Adipocyte (in vitro differentiated cells): ENCODE results near the gene PSORS1C1.
A peak's percentile ranks its signal among the peaks of the same experiment; 100 is the strongest.
"Not testable (repeated sequence)": the region's sequence is repeated elsewhere in the genome, so short reads cannot be mapped to it uniquely, and the experiment has no call there.

Source experiments
- DNase-seq: peaks from one replicate; pipeline ENCODE4 v3.0.0-alpha.2; 2015; ENCODE audit warnings: low read depth
- H3K27me3 ChIP-seq: replicated peaks from 2 replicates; pipeline ENCODE4 v1.7.0; 2013; ENCODE audit warnings: mild to moderate bottlenecking, low read length, moderate library complexity; ENCODE audit not compliant: control insufficient read depth, insufficient read depth
- H3K36me3 ChIP-seq: 2 replicates; pipeline ENCODE4 v1.7.0; 2013; ENCODE audit warnings: low read length, mild to moderate bottlenecking, moderate library complexity; ENCODE audit not compliant: control insufficient read depth, insufficient read depth, severe bottlenecking
- H3K4me1 ChIP-seq: 2 replicates; pipeline ENCODE4 v1.7.0; 2013; ENCODE audit warnings: mild to moderate bottlenecking, low read length, moderate library complexity; ENCODE audit not compliant: control insufficient read depth, insufficient read depth
- H3K4me3 ChIP-seq: 2 replicates; pipeline ENCODE4 v1.7.0; 2013; ENCODE audit warnings: mild to moderate bottlenecking, low read length, moderate library complexity
- H3K9ac ChIP-seq: 2 replicates; pipeline ENCODE4 v1.7.0; 2013; ENCODE audit warnings: mild to moderate bottlenecking, low read length, moderate library complexity
- H3K9me3 ChIP-seq: 2 replicates; pipeline ENCODE4 v1.7.0; 2013; ENCODE audit warnings: mild to moderate bottlenecking, low read length, moderate library complexity; ENCODE audit not compliant: control insufficient read depth

The PSORS1C1 gene

GRCh38 chr6:31171931-31172905 is 57.6 kb downstream of the PSORS1C1 start:
- Histone ChIP-seq H3K9ac (no peak overlapping the region), H3K36me3 (no peaks in the 10 kb centered on the region), H3K27me3 (no peaks in the 10 kb centered on the region), H3K4me3 (no peak overlapping the region), H3K4me1 (peaks cover 12% of the 10 kb centered on the region), H3K9me3 (no peaks in the 10 kb centered on the region)
- DNase-seq: no peak

GRCh38 chr6:31172973-31173384 is 58.4 kb downstream of the PSORS1C1 start:
- Histone ChIP-seq H3K9ac (no peak overlapping the region), H3K4me3 (no peak overlapping the region), H3K9me3 (no peaks in the 10 kb centered on the region), H3K4me1 (peaks cover 12% of the 10 kb centered on the region), H3K27me3 (no peaks in the 10 kb centered on the region), H3K36me3 (no peaks in the 10 kb centered on the region)
- no peak for DNase-seq

GRCh38 chr6:31173406-31173805 is 58.8 kb downstream of the PSORS1C1 start:
- H3K36me3 ChIP-seq: no peaks in the 10 kb centered on the region
- H3K9me3 ChIP-seq: no peaks in the 10 kb centered on the region
- H3K9ac ChIP-seq: no peak overlapping the region
- H3K4me3 ChIP-seq: no peak overlapping the region
- H3K4me1 ChIP-seq: peaks cover 12% of the 10 kb centered on the region
- DNase-seq: no peak
- H3K27me3 ChIP-seq: no peaks in the 10 kb centered on the region

GRCh38 chr6:31174378-31174777 is 59.8 kb downstream of the PSORS1C1 start:
- Histone ChIP-seq H3K4me1 (peaks cover 12% of the 10 kb centered on the region), H3K36me3 (no peaks in the 10 kb centered on the region), H3K9ac (no peak overlapping the region), H3K4me3 (no peak overlapping the region), H3K27me3 (no peaks in the 10 kb centered on the region), H3K9me3 (no peaks in the 10 kb centered on the region)
- no peak for DNase-seq

- Histone ChIP-seq H3K9ac (no peak overlapping the region), H3K36me3 (no peaks in the 10 kb centered on the region), H3K4me1 (peaks cover 12% of the 10 kb centered on the region), H3K9me3 (no peaks in the 10 kb centered on the region), H3K4me3 (no peak overlapping the region), H3K27me3 (no peaks in the 10 kb centered on the region)
- peak; percentile 28 for DNase-seq
Measured at GRCh38 chr6:31175971-31176370, 61.4 kb downstream of the PSORS1C1 start.

- no peak overlapping the region for H3K9ac ChIP-seq
- no peaks in the 10 kb centered on the region for H3K36me3 ChIP-seq
- H3K4me1 ChIP-seq: peaks cover 12% of the 10 kb centered on the region
- no peaks in the 10 kb centered on the region for H3K9me3 ChIP-seq
- no peak overlapping the region for H3K4me3 ChIP-seq
- no peaks in the 10 kb centered on the region for H3K27me3 ChIP-seq
- no peak for DNase-seq
Measured at GRCh38 chr6:31178143-31179041, 63.8 kb downstream of the PSORS1C1 start.

GRCh38 chr6:31179042-31179386 is 64.4 kb downstream of the PSORS1C1 start:
- Histone ChIP-seq H3K36me3 (no peaks in the 10 kb centered on the region), H3K9ac (no peak overlapping the region), H3K4me3 (no peak overlapping the region), H3K4me1 (peaks cover 12% of the 10 kb centered on the region), H3K27me3 (no peaks in the 10 kb centered on the region), H3K9me3 (no peaks in the 10 kb centered on the region)
- no peak for DNase-seq

GRCh38 chr6:31179896-31180295 is 65.3 kb downstream of the PSORS1C1 start:
- H3K27me3 ChIP-seq: no peaks in the 10 kb centered on the region
- no peak for DNase-seq
- no peaks in the 10 kb centered on the region for H3K9me3 ChIP-seq

GRCh38 chr6:31180500-31180899 is 65.9 kb downstream of the PSORS1C1 start:
- Histone ChIP-seq H3K27me3 (no peaks in the 10 kb centered on the region), H3K36me3 (no peaks in the 10 kb centered on the region), H3K9me3 (no peaks in the 10 kb centered on the region), H3K9ac (peak overlapping the region; percentile 82), H3K4me1 (peaks cover 9% of the 10 kb centered on the region), H3K4me3 (peak overlapping the region; percentile 84)
- no peak for DNase-seq

More at GRCh38 chr6:31179896-31180295, 65.3 kb downstream of the PSORS1C1 start:
- Histone ChIP-seq H3K4me1 (peaks cover 12% of the 10 kb centered on the region), H3K36me3 (no peaks in the 10 kb centered on the region), H3K4me3 (peak overlapping the region; percentile 84), H3K9ac (peak overlapping the region; percentile 82)

- not testable (repeated sequence) for H3K27me3 ChIP-seq, H3K36me3 ChIP-seq, H3K9ac ChIP-seq, H3K4me3 ChIP-seq, H3K9me3 ChIP-seq, H3K4me1 ChIP-seq, DNase-seq
Measured at GRCh38 chr6:31183287-31183686, 68.7 kb downstream of the PSORS1C1 start.

- DNase-seq, H3K9ac ChIP-seq, H3K36me3 ChIP-seq, H3K4me3 ChIP-seq, H3K9me3 ChIP-seq, H3K4me1 ChIP-seq, H3K27me3 ChIP-seq: not testable (repeated sequence)
Measured at GRCh38 chr6:31183859-31184258, 69.3 kb downstream of the PSORS1C1 start.
